NB4 (cell line): ENCODE data around the gene CFAP53.

Experiments
- CTCF ChIP-seq: IDR thresholded peaks from one replicate; pipeline ENCODE4 v1.5.1; 2012; ENCODE audit warnings: low read depth, low read length
- MAX ChIP-seq: IDR thresholded peaks from 2 replicates; pipeline ENCODE4 v1.6.1; 2011; ENCODE audit warnings: low read depth, low read length
- POLR2A ChIP-seq: IDR thresholded peaks from 2 replicates; pipeline ENCODE4 v1.6.1; 2011; ENCODE audit warnings: mild to moderate bottlenecking; ENCODE audit not compliant: insufficient read length; ENCODE audit errors: extremely low read depth

- no peak for TF ChIP-seq CTCF
- TF ChIP-seq POLR2A, result no peak
- TF ChIP-seq MAX, result no peak
Observed at GRCh38 chr18:50287028-50287440, 20.7 kb upstream of the CFAP53 start.
